ENCODE measurements around the gene POLR2E. TPM values are rescaled to one million over a fixed set of nuclear protein-coding genes. Genes with fewer than 3 reads are reported as not detected.

The POLR2E gene
- polyA plus RNA-seq, 1 donor from 2014 or later, result 172 TPM

DNA sequence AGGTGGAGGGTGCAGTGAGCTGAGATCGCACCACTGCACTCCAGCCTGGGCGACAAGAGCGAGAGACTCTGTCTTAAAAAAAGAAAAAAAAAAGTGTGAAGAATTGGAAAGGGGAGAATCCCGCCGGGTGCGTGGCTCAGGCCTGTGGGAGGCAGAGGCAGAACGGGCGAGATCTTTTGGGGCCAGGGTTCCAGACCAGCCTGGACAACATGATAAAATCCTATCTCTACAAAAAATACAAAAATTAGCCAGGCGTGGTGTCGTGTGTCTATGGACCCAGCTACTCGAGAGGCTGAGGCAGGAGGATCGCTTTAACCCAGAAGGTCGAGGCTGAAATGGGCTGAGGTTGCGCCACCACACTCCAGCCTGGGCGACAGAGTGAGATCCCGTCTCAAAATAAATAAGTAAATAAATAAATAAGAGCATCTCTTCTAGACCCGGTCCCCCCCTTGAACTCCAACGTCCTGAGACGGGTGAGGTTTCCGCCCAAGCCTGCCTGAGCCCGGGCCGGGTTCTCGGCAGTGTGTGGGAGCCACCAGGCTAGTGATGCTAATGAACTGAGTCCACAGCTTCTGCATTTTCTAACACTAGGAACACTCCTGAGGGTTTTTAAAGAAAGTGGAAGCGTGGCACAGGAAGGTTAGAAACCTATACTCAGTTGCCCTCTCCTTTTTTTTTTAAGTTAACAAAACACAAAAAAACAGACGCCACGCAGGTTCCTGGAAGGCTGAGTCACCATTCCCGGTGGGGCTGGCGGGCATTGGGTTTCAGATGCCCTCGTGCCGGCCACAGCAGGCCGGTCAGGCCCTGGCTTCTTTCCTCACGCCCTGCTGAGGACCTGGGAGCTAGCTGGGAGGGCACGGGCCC is 30.7 kb upstream of the POLR2E start:
- no peak overlapping the region for H3K27ac ChIP-seq (ENCODE audit: low read length)
- H3K9me2 ChIP-seq (ENCODE audit: insufficient read depth, low read length), result no peaks in the 10 kb centered on the region
- no peaks in the 10 kb centered on the region for H3K36me3 ChIP-seq (ENCODE audit: insufficient read depth, low read length)
- H3K79me2 ChIP-seq (replicated peaks; ENCODE audit: insufficient read depth, low read length), result no peaks in the 10 kb centered on the region
- TF ChIP-seq TAF1 (IDR thresholded peaks at IDR 0.05; ENCODE audit: low read depth), result no peak
- TF ChIP-seq SMC3 (conservative IDR thresholded peaks at IDR 0.05; ENCODE audit: poor library complexity), result no peak
- TF ChIP-seq MXI1 (conservative IDR thresholded peaks at IDR 0.05; ENCODE audit: poor library complexity, severe bottlenecking), result no peak
- TF ChIP-seq, protein P1, sequence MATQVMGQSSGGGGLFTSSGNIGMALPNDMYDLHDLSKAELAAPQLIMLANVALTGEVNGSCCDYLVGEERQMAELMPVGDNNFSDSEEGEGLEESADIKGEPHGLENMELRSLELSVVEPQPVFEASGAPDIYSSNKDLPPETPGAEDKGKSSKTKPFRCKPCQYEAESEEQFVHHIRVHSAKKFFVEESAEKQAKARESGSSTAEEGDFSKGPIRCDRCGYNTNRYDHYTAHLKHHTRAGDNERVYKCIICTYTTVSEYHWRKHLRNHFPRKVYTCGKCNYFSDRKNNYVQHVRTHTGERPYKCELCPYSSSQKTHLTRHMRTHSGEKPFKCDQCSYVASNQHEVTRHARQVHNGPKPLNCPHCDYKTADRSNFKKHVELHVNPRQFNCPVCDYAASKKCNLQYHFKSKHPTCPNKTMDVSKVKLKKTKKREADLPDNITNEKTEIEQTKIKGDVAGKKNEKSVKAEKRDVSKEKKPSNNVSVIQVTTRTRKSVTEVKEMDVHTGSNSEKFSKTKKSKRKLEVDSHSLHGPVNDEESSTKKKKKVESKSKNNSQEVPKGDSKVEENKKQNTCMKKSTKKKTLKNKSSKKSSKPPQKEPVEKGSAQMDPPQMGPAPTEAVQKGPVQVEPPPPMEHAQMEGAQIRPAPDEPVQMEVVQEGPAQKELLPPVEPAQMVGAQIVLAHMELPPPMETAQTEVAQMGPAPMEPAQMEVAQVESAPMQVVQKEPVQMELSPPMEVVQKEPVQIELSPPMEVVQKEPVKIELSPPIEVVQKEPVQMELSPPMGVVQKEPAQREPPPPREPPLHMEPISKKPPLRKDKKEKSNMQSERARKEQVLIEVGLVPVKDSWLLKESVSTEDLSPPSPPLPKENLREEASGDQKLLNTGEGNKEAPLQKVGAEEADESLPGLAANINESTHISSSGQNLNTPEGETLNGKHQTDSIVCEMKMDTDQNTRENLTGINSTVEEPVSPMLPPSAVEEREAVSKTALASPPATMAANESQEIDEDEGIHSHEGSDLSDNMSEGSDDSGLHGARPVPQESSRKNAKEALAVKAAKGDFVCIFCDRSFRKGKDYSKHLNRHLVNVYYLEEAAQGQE (IDR thresholded peaks at IDR 0.05; ENCODE audit: borderline replicate concordance), result no peak
- TF ChIP-seq EZH2 (IDR thresholded peaks at IDR 0.05; ENCODE audit: borderline replicate concordance, insufficient read depth, low read length, poor library complexity, severe bottlenecking), result no peak
- no peak for TF ChIP-seq POLR2AphosphoS5 (IDR thresholded peaks at IDR 0.05)
- TF ChIP-seq EP300 (conservative IDR thresholded peaks at IDR 0.05; ENCODE audit: poor library complexity, severe bottlenecking), result no peak
- TF ChIP-seq RAD21 (conservative IDR thresholded peaks at IDR 0.05), result no peak
- TF ChIP-seq, protein P2, sequence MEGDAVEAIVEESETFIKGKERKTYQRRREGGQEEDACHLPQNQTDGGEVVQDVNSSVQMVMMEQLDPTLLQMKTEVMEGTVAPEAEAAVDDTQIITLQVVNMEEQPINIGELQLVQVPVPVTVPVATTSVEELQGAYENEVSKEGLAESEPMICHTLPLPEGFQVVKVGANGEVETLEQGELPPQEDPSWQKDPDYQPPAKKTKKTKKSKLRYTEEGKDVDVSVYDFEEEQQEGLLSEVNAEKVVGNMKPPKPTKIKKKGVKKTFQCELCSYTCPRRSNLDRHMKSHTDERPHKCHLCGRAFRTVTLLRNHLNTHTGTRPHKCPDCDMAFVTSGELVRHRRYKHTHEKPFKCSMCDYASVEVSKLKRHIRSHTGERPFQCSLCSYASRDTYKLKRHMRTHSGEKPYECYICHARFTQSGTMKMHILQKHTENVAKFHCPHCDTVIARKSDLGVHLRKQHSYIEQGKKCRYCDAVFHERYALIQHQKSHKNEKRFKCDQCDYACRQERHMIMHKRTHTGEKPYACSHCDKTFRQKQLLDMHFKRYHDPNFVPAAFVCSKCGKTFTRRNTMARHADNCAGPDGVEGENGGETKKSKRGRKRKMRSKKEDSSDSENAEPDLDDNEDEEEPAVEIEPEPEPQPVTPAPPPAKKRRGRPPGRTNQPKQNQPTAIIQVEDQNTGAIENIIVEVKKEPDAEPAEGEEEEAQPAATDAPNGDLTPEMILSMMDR (IDR thresholded peaks at IDR 0.05; ENCODE audit: poor library complexity, severe bottlenecking), result no peak
- no peaks in the 10 kb centered on the region for H3K9me3 ChIP-seq (ENCODE audit: low read length)
- no peak overlapping the region for H3K9ac ChIP-seq (ENCODE audit: low read length)
- no peak overlapping the region for H2AFZ ChIP-seq (ENCODE audit: low read depth, low read length)
- H3K27me3 ChIP-seq (ENCODE audit: insufficient read depth, low read depth, low read length), result no peaks in the 10 kb centered on the region
- no peak overlapping the region for H3K4me3 ChIP-seq (ENCODE audit: low read length)
- no peak overlapping the region for H3K4me2 ChIP-seq (ENCODE audit: low read length)
- H4K20me1 ChIP-seq (ENCODE audit: insufficient read depth), result no peaks in the 10 kb centered on the region
- no peaks in the 10 kb centered on the region for H3F3A ChIP-seq (ENCODE audit: insufficient read depth, low read length, poor library complexity, severe bottlenecking)

DNA sequence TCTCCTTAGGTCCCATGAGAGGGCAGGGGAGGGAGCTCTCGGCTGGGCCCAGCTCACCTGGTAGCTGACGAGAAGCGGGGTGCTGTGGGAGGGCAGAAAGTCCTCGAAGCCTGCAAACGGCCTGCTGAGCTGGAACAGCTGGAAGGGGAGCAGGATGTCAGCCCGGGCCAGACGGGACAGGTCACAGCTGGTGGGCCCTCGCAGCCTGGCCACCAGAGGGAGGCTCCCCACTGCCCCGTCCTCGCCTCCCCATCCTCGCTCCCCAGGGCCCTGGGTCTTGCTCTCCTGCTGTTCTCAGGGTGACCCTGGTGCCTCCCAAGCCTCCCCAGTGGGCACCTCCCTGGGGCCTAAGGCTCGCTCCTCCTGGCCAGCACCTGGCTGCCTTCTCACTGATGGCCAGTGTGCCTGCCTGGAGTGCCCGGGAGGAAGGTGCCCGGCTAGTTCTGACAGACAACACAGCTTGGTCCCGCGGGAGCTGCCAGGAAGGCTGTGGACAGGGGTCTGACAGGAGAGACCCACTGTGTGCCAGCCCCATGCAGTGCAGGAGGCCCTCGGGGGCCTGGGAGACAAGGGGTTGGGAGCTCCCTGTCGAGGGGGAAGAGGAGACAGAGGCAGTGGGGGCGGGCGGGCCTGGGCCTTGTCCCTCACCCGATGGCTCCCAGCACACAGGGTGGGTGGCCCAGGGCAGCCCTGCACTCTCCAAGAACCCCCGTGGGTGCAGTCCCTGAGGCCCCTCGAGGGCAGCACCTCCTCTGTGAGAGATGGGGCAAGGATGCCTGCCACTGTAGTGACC is 28.9 kb upstream of the POLR2E start:
- Histone ChIP-seq H3K9me3 (ENCODE audit: low read length) (no peaks in the 10 kb centered on the region), H4K20me1 (ENCODE audit: insufficient read depth) (no peaks in the 10 kb centered on the region), H3K27me3 (ENCODE audit: insufficient read depth, low read depth, low read length) (no peaks in the 10 kb centered on the region), H3K79me2 (replicated peaks; ENCODE audit: insufficient read depth, low read length) (no peaks in the 10 kb centered on the region), H3K9ac (ENCODE audit: low read length) (no peak overlapping the region), H3K27ac (ENCODE audit: low read length) (no peak overlapping the region), H3K36me3 (ENCODE audit: insufficient read depth, low read length) (no peaks in the 10 kb centered on the region), H3K4me2 (ENCODE audit: low read length) (no peak overlapping the region), H3F3A (ENCODE audit: insufficient read depth, low read length, poor library complexity, severe bottlenecking) (no peaks in the 10 kb centered on the region), H3K4me3 (ENCODE audit: low read length) (no peak overlapping the region), H3K9me2 (ENCODE audit: insufficient read depth, low read length) (no peaks in the 10 kb centered on the region), H2AFZ (ENCODE audit: low read depth, low read length) (no peak overlapping the region)
- TF ChIP-seq, protein P1 (IDR thresholded peaks at IDR 0.05; ENCODE audit: borderline replicate concordance), result no peak
- no peak for TF ChIP-seq SMC3 (conservative IDR thresholded peaks at IDR 0.05; ENCODE audit: poor library complexity)
- no peak for TF ChIP-seq MXI1 (conservative IDR thresholded peaks at IDR 0.05; ENCODE audit: poor library complexity, severe bottlenecking)
- no peak for TF ChIP-seq EZH2 (IDR thresholded peaks at IDR 0.05; ENCODE audit: borderline replicate concordance, insufficient read depth, low read length, poor library complexity, severe bottlenecking)
- TF ChIP-seq TAF1 (IDR thresholded peaks at IDR 0.05; ENCODE audit: low read depth), result no peak
- TF ChIP-seq, protein P2 (IDR thresholded peaks at IDR 0.05; ENCODE audit: poor library complexity, severe bottlenecking), result no peak
- no peak for TF ChIP-seq RAD21 (conservative IDR thresholded peaks at IDR 0.05)
- no peak for TF ChIP-seq EP300 (conservative IDR thresholded peaks at IDR 0.05; ENCODE audit: poor library complexity, severe bottlenecking)
- TF ChIP-seq POLR2AphosphoS5 (IDR thresholded peaks at IDR 0.05), result no peak
